Measurements from ENCODE around the gene CD2BP2. TPM values are rescaled to one million over a fixed set of nuclear protein-coding genes. Genes with fewer than 3 reads are reported as not detected.

CD2BP2 gene
- total and polyA plus RNA-seq, 5 donors = 31.8 to 50.9 (median 43.7) TPM

DNA sequence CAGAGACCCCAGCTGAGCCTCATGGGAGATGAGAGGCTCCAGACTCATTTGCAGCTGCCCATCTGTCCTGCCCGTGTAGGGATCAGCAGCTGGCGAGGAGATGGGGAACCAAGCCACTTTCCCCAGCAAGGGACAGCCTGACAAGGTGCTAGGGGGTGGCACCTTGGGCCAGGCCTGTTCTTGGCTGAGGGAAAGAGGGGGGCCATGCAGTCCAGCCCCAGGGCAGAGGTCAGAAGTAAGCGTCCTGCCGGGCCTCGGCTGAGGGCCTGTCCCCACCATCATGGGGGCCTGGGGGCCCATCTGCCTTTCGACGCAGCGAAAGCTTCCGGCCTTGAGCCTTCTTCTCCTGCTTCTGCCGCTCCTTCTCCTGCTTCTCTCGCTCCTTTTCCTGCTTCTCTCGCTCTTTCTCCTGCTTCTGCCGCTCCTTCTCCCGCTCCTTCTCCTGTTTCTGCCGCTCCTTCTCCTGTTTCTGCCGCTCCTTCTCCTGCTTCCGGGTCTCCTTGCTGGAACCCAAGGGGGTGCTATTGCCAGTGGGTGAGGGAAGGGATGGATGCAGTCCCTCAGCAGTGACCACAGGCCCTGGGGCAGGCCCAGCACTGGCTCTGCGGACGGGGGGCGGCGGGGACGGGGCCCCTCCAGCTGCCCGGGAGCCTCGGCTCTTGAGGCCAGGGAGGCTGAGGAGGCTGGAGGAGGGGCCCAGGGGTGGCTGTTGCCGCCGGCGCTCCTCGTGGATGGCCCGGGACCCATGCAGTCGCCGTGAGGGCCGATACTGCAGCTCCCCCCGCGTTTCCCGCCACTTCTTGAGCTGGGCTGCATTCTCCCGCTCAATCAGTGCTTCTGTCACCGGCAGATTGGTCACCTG lies 2.8 kb upstream of the CD2BP2 start:
- WGBS = 85% methylated on average over 37 of the region's 37 CpGs
- Histone ChIP-seq H3K27ac (ENCODE audit: low read length) (no peak overlapping the region), H3K27me3 (ENCODE audit: control insufficient read depth, insufficient read depth) (no peaks in the 10 kb centered on the region), H3K4me1 (ENCODE audit: control insufficient read depth, insufficient read depth, low read length) (peaks cover 3% of the 10 kb centered on the region), H3K9me3 (ENCODE audit: control insufficient read depth, low read length) (no peaks in the 10 kb centered on the region), H3K4me3 (ENCODE audit: low read length) (no peak overlapping the region)
- intact Hi-C loops (cut with DNase I) = loop anchor here in 1 of 4 donors (10.0 kb wide), 1 partner anchor 47 kb away; the partner anchor contains the start of gene ZNF771
- DNase-seq = peak in 2 of 3 donors; percentile 43 to 53
- ATAC-seq = no peak

GRCh38 chr16:30357085-30357714 lies 2.1 kb upstream of the CD2BP2 start:
- Histone ChIP-seq H3K9me3 (ENCODE audit: control insufficient read depth, low read length) (no peaks in the 10 kb centered on the region), H3K27me3 (ENCODE audit: control insufficient read depth, insufficient read depth) (no peaks in the 10 kb centered on the region), H3K4me1 (ENCODE audit: control insufficient read depth, insufficient read depth, low read length) (peaks cover 10% of the 10 kb centered on the region), H3K4me3 (ENCODE audit: low read length) (no peak overlapping the region), H3K27ac (ENCODE audit: low read length) (no peak overlapping the region)
- no peak for ATAC-seq
- DNase-seq = no peak
- intact Hi-C loops (cut with DNase I) = loop anchor here in 1 of 4 donors (10.0 kb wide), 1 partner anchor 48 kb away; the partner anchor contains the start of gene ZNF771
- WGBS = 66% methylated on average over 5 of the region's 5 CpGs

GRCh38 chr16:30356401-30357084 lies 1.4 kb upstream of the CD2BP2 start:
- WGBS = 69% methylated on average over 12 of the region's 12 CpGs
- peak overlapping the region; percentile 98 for H3K27ac ChIP-seq (ENCODE audit: low read length)
- peak in 2 of 3 donors; percentile 67 to 71 for DNase-seq
- no peaks in the 10 kb centered on the region for H3K9me3 ChIP-seq (ENCODE audit: control insufficient read depth, low read length)
- no peak overlapping the region for H3K4me3 ChIP-seq (ENCODE audit: low read length)
- no peak for ATAC-seq
- H3K4me1 ChIP-seq (ENCODE audit: control insufficient read depth, insufficient read depth, low read length) = peaks cover 14% of the 10 kb centered on the region
- intact Hi-C loops (cut with DNase I) = loop anchor here in 1 of 4 donors (10.0 kb wide), 1 partner anchor 48 kb away; the partner anchor contains the start of gene ZNF771
- H3K27me3 ChIP-seq (ENCODE audit: control insufficient read depth, insufficient read depth) = no peaks in the 10 kb centered on the region

DNA sequence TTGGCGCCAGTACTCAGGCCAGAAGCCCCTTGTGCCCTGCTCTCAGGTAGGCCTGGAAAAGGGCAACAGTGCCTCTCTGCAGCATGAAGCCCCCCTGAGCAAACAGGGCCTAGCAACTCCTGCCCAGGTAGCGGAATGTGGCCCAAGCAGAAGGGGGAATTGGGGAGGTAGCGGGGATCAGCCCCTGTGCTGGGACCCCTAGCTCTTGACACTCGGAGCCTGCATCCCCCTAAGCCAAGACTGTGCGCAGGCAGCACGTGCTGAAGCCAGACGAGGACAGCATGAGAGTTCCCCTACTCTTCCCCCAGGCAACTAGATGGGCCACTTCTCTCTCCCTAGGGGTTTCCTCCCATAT lies 823 bp upstream of the CD2BP2 start:
- no peaks in the 10 kb centered on the region for H3K9me3 ChIP-seq (ENCODE audit: control insufficient read depth, low read length)
- H3K27ac ChIP-seq (ENCODE audit: low read length) = peak overlapping the region; percentile 98
- peak overlapping the region; percentile 84 for H3K4me3 ChIP-seq (ENCODE audit: low read length)
- 58% methylated on average over 7 of the region's 7 CpGs for WGBS
- ATAC-seq = no peak
- H3K4me1 ChIP-seq (ENCODE audit: control insufficient read depth, insufficient read depth, low read length) = peaks cover 16% of the 10 kb centered on the region
- intact Hi-C loops (cut with DNase I) = loop anchor here in 1 of 4 donors (10.0 kb wide), 1 partner anchor 49 kb away; the partner anchor contains the start of gene ZNF771
- no peaks in the 10 kb centered on the region for H3K27me3 ChIP-seq (ENCODE audit: control insufficient read depth, insufficient read depth)
- no peak for DNase-seq

GRCh38 chr16:30354423-30355143 lies 525 bp downstream of the CD2BP2 start:
- ATAC-seq (peak; percentile 23 to 44), DNase-seq (peak in 1 of 3 donors; percentile 47)
- Histone ChIP-seq H3K9me3 (ENCODE audit: control insufficient read depth, low read length) (no peaks in the 10 kb centered on the region), H3K4me3 (ENCODE audit: low read length) (peak overlapping the region; percentile 84), H3K27me3 (ENCODE audit: control insufficient read depth, insufficient read depth) (no peaks in the 10 kb centered on the region), H3K4me1 (ENCODE audit: control insufficient read depth, insufficient read depth, low read length) (peaks cover 16% of the 10 kb centered on the region), H3K27ac (ENCODE audit: low read length) (peak overlapping the region; percentile 95)
- WGBS = 1% methylated on average over 36 of the region's 36 CpGs
- intact Hi-C loops (cut with DNase I) = loop anchor here in 1 of 4 donors (10.0 kb wide), 1 partner anchor 50 kb away; the partner anchor contains the start of gene ZNF771

- H3K27me3 ChIP-seq (ENCODE audit: control insufficient read depth, insufficient read depth) = no peaks in the 10 kb centered on the region
- H3K27ac ChIP-seq (ENCODE audit: low read length) = no peak overlapping the region
- no peak overlapping the region for H3K4me3 ChIP-seq (ENCODE audit: low read length)
- intact Hi-C loops (cut with DNase I) = loop anchor here in 1 of 4 donors (10.0 kb wide), 1 partner anchor 51 kb away; the partner anchor contains the start of gene ZNF771
- WGBS = 89% methylated on average over 23 of the region's 23 CpGs
- peaks cover 16% of the 10 kb centered on the region for H3K4me1 ChIP-seq (ENCODE audit: control insufficient read depth, insufficient read depth, low read length)
- DNase-seq = peak in 2 of 3 donors; percentile 63 to 67
- ATAC-seq = no peak
- no peaks in the 10 kb centered on the region for H3K9me3 ChIP-seq (ENCODE audit: control insufficient read depth, low read length)
Observed at GRCh38 chr16:30353438-30354129, 1.5 kb downstream of the CD2BP2 start.

DNA sequence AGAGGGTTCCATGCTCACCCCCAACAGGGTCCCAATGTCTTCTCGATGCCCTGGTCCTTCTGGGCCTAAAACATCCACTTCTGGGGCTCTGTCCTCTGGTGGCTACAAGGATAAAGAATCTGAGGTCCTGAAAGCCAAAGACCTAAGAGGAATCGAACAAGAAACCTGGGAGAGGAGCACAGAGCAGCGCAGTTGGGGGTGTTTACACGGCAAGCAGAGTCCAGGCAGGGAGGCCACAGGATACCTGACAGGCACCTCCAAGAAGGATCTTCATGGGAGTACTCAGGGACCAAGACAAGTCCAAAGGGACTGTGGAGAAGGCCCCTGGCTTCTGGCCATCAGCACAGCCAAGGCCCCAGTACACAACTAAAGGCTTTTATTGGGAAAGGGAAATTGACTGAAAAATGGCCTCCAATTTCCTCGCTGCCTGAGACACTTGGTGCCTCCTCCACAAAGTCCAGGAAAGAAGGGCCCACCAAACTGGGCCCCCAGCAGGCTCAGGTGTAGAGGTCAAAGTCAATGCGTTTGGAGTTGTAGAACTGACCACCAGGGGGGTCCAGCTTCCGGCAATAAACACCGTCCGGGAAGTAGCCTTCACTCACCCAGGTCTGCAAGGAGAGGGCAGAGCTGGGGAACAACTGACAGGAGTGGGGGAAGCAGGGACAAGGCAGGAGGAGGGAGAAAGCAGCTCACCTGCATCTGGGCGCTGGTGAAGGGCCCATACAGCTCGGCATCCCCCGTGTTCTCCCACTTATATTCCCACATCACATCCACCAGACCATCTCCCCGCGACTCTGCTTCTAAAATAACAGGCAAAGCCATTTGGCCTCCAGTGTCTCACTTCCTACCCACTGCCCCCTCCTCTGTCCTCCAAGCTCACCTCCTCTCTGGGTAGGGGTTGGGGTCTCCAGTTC lies 2.4 kb downstream of the CD2BP2 start:
- DNase-seq = no peak
- no peak for ATAC-seq
- 79% methylated on average over 14 of the region's 14 CpGs for WGBS
- H3K9me3 ChIP-seq (ENCODE audit: control insufficient read depth, low read length) = no peaks in the 10 kb centered on the region
- H3K27me3 ChIP-seq (ENCODE audit: control insufficient read depth, insufficient read depth) = no peaks in the 10 kb centered on the region
- intact Hi-C loops (cut with DNase I) = loop anchor here in 1 of 4 donors (10.0 kb wide), 1 partner anchor 52 kb away; the partner anchor contains the start of gene ZNF771
- H3K27ac ChIP-seq (ENCODE audit: low read length) = peak overlapping the region; percentile 19
- no peak overlapping the region for H3K4me3 ChIP-seq (ENCODE audit: low read length)
- H3K4me1 ChIP-seq (ENCODE audit: control insufficient read depth, insufficient read depth, low read length) = peaks cover 16% of the 10 kb centered on the region

- H3K9me3 ChIP-seq (ENCODE audit: control insufficient read depth, low read length) = no peaks in the 10 kb centered on the region
- peak overlapping the region; percentile 19 for H3K27ac ChIP-seq (ENCODE audit: low read length)
- peak; percentile 86 to 90 (median 90) for DNase-seq
- H3K4me1 ChIP-seq (ENCODE audit: control insufficient read depth, insufficient read depth, low read length) = peaks cover 16% of the 10 kb centered on the region
- H3K27me3 ChIP-seq (ENCODE audit: control insufficient read depth, insufficient read depth) = no peaks in the 10 kb centered on the region
- WGBS = 63% methylated on average over 11 of the region's 11 CpGs
- peak; percentile 44 to 60 for ATAC-seq
- intact Hi-C loops (cut with DNase I) = loop anchor here in 1 of 4 donors (10.0 kb wide), 1 partner anchor 53 kb away; the partner anchor contains the start of gene ZNF771
- H3K4me3 ChIP-seq (ENCODE audit: low read length) = no peak overlapping the region
Observed at GRCh38 chr16:30351586-30352419, 3.3 kb downstream of the CD2BP2 start.

All from right cardiac atrium (tissue), 5 donors.